Measurements from ENCODE around the gene GOLGA6A.
A peak's percentile ranks its signal among the peaks of the same experiment; 100 is the strongest.
"Not testable (repeated sequence)": the region's sequence is repeated elsewhere in the genome, so short reads cannot be mapped to it uniquely, and the experiment has no call there.

Gene GOLGA6A, protein sequence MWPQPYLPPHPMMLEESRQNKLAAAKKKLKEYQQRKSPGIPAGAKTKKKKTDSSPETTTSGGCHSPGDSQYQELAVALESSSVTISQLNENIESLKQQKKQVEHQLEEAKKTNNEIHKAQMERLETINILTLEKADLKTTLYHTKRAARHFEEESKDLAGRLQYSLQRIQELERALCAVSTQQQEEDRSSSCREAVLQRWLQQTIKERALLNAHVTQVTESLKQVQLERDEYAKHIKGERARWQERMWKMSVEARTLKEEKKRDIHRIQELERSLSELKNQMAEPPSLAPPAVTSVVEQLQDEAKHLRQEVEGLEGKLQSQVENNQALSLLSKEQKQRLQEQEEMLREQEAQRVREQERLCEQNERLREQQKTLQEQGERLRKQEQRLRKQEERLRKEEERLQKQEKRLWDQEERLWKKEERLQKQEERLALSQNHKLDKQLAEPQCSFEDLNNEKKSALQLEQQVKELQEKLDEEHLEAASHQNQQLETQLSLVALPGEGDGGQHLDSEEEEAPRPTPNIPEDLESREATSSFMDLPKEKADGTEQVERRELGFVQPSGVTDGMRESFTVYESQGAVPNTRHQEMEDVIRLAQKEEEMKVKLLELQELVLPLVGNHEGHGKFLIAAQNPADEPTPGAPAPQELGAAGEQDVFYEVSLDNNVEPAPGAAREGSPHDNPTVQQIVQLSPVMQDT

GRCh38 chr15:74082450-74082849, at the start of gene GOLGA6A:
TSS of gene GOLGA6A (minus strand) at chr15:74082550. CDS start at chr15:74082509, 41 bp downstream.
- not testable (repeated sequence) for DNase-seq

DNA sequence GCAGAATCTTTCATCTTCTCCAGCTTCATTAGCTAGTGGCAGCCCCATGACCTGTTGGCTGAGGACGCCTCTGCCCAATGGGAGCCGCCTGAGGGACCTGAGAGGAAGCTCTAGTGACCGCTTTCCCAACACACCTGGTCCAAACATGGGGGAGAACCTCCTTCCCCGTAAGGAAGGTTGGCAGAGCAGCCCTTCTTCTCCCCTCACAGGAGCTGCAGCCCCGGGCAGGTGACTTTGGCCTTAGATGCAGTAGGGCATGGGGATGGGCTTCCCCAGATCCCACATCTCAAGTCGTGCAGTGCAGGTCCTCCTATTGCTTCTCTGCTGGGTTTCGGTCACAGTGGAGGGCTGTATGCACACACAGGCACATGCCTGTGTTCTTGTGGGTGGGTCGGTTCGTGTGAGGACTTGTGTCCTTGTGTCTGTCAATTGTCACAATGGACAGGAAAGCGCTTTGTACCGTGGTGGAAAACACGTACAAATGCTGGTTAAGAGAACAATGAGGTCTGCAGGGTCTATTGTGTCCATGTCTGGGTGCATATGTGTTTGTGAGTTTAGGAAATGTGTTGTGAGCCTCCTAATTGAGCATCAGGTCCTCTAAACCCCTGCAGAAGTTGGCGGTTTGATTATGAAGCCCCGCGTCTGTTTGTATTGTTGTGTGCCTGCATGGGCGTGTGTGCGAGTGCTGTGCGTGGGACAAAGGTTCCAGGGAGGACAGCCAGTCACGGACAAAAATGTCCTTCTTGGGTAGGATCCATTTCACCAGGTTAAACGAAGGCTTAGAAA, 49.5 kb upstream of the GOLGA6A start:
- DNase-seq: no peak

- DNase-seq: no peak
These were observed 48.7 kb upstream of the GOLGA6A start for GRCh38 chr15:74130849-74131627.

DNA sequence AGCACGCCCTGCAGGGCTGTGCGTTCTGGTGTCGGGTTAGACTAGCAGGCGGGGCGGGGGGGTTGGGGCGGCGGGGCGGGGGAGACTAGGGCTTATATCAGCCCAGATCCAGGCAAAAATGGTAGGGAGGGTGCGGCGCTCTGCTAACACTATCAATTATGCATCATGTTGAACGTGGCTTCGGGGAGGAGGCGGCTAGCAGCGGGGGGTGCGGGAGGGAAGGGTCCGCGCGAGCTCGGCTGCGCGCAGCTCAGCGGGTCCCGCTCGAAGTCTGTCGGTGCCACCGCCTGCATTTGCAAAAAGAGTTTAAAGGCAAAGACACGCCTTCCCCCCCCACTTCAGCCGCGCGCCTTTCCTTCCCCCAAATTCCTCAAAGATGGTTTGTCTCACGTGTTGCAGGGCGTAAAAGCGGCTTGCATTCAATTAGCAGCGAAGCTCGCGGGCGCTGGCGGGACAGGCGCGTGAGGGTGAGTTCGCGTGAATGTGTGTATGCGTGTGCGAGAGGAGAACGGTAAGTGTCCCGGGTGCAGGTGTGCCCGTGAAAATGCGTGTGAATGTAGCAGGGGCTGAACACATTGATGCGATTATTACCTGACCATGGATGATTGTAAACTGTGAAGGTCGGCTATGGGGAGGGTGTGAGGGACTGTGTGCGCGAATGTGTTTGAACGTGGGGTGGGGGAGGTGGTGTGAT, 48.0 kb upstream of the GOLGA6A start, which contains the start of gene ISLR2:
Gene ISLR2, plus strand, starts transcription at position 432 of the 694 bp plus-strand sequence. CDS start 2,169 bp downstream, outside the sequence.
- DNase-seq: no peak

DNA sequence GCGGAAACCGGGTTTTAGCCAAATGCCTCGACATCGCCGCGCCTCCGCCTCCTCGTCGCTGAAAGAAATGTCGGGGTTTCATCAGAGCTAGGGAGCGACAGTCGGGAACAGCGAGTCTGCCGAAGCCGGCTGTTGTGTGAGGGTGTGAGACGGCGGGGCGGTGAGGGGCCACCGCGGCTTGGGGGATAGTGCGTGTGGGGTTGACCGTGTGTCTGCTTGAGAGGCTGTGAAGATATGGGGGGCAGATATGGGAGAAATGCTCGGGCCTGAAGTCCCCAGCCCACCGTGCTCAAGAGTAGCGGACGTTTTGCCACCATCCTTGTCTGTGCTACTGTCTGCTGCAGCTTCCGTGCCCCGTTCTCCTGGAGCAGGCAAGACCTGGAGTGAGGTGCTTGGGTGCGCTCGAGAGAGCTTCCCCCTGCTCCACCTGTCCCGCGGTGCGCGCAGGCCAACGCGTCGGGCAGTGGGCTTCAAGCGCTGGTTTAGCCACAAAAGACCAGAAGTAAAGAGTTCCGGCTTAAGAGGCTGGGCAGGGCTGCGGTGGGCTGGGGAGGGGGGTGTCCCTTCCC, 47.3 kb upstream of the GOLGA6A start:
- DNase-seq: no peak

DNA sequence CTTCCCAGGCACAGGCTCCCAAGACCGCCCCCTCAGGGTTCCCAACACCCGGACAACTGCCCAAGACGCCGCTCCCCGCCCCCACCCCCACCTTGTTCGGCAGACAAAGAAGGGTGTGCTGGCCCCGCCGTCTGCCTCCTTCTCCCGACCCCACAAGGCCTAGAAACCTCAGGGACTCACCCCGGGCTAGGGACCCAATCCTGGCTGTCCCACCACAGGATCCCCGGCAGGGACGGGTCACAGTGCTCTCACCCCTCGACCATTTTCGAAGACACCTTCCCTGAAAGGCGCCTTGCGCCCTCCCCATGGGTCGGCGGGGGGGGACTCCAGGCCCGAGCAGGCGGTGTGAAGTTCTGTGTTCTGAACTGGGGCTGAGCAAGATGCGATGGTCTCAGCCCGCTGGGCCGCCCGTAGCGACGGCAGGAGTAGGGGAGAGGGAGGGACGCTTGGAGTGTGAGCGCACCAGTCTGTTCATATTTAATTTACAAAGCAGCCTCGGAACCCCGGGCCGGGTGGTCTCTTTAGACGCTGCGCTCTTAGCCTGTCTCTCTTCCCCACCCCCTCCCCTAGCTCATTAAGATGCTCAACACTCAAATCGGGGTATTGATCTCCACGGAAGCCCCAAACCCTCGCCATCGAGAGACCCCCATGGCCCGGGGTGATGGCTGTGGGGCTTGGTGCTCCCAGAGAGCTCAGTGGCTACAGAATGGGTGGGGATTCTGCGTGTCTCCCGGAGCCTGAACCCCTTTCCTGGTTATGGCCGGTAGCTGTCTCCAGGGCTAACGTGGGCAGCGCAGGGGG, 46.6 kb upstream of the GOLGA6A start:
- no peak for DNase-seq

DNA sequence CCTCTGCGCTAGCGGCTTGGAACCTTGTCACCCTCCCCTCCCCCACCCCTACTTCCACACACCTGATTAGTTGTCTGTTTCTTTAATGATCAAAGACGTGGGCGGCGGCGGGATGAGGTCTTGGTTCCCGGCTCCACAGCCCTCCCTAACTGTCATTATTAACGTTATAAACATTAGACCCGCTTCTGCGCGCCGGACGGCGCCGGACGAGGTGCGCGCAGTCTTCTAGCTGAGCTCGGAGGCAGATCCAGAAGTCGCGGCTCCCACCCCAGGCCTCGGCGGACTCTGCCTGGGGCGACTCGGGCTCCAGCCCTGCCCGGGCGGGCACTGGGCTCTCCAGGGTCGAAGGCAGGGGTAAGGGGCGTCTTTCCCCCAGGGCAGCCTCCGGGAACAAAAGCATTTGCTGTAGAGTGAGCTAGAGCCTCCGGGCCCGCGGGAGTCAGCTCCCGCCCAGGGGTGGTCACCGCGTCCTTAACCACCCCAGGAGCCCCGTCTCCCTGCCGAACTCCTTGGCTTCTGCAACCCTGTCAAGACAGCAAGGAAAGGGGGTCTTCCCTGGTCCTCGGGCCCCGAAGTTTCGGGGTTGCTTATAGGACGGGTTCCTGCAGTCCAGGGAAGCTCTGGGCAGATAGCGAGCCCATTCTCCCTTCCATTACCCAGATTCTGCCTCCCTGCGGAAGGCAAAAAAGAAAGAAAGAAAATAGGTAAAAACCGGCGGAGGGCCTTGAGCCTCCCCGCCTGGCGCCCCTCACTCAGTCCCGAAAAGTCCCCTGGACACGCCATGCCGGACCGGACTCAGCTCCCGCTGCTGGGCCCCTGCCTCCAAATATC, 45.8 kb upstream of the GOLGA6A start:
- no peak for DNase-seq

- peak; percentile 81 for DNase-seq
These were observed 45.1 kb upstream of the GOLGA6A start for GRCh38 chr15:74127255-74127953.

- DNase-seq: no peak
These were observed 42.4 kb upstream of the GOLGA6A start for GRCh38 chr15:74124759-74125158.

GRCh38 chr15:74124196-74124595, 41.8 kb upstream of the GOLGA6A start:
- DNase-seq: no peak

GRCh38 chr15:74123658-74124057, 41.3 kb upstream of the GOLGA6A start:
- DNase-seq: no peak

- no peak for DNase-seq
These were observed 40.7 kb upstream of the GOLGA6A start for GRCh38 chr15:74123131-74123429.

DNA sequence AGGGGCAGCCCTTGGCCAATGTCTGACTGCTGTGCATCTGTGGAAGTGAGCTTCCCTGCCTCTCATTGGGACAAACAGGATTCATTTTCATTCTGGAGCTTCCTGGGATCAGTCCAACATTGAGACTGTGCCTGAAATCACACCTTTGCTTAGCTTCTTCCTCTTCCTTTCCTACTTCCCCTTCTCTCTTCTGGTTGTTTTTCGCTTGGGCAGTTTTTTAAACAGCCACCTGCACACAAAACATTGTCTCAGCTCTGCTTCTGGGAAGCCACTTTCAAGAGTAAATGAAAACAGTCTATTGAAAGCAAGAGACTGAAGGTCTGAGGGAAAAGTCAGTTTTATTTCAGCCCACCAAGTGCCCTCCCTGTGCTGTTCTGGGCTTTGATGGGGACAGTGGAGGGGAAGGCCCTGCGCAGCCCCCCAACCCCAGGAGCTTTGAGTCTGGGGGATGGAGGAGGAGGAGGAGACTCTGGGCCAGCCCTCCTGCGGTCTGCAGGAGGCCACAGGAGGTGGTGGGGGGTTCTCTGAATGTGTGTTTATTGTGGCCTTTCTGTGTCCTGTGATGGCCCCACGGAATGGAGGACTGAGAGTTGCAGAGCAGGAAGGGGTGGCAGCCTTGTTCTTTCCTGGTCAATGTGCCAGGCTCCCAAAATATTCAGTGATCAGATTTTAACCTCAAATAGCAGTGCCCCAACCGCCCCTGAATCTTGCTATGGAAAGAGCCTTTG, 40.2 kb upstream of the GOLGA6A start:
- DNase-seq: no peak

DNA sequence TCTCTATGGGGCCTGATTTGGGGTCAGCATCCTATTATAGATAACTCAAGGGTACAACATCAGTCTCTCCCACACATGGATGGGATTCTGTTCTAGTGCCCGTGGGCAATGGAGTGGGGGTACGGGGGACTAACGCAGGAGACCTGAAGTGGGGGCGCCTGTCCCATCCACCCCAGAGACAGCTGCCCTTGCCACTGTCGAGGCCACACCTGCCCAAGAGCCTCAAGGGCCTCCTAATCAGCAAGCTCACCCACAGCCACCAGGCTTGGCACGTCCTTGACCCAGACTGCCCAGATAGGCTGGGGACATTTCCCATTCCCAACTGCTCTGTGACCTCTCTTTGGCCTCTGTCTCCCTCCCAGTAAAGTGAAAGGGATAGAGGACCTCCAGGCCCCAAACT, 39.5 kb upstream of the GOLGA6A start:
- DNase-seq: no peak

- no peak for DNase-seq
These were observed 38.7 kb upstream of the GOLGA6A start for GRCh38 chr15:74121039-74121438.

DNA sequence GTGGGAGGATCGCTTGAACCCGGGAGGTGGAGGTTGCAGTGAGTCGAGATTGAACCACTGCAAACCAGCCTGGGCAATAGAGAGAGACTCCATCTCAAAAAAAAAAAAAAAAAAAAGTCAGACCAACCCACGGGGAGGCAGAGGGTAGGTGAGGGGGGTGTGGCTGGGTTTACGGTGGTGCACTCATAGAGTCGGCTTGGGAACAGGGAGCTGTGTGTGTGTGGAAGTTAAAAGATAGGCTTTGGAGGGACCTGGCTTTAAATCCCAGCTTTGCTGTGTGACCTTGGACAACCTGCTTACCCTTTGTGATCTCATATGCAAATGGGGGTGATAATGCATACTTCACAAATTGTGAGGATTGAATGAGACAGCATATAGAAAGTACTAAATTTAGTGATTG, 38.1 kb upstream of the GOLGA6A start:
- DNase-seq: no peak

DNA sequence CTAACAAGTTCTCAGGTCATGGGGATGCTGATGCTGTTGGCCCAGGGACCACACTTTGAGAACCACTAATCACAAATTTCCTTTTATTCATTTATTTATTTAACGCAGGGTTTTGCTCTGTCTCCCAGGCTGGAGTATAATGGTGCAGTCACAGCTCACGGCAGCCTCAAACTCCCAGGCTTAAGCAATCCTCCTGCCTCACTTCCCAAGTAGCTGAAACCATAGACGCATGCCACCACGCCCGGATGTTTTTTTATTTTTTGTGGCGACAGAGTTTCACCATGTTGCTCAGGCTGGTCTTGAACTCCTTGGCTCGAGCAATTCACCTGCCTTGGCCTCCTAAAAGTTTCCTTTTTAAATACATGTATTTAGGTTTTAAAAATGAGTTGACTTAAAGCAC, 27.4 kb upstream of the GOLGA6A start:
- no peak for DNase-seq

DNA sequence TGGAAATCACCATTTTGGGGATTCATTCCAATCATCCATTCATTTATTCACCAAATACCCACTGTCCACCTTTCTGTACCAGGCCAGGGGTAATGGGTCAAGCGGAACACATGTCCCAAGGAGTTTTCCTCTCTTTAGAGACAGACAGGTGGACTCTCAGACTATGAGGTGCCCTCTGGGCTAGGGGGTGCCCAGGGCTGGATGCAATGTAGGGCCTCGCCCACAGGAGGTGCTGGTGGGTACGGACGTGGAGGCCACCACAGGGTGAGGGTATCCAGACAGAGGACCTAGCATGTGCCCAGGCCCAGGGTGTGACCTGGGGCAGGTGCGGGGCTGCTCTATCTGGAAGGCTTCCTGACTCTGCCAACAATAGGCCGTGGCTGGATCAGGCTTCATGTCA, 26.3 kb upstream of the GOLGA6A start:
- DNase-seq: not testable (repeated sequence)

GRCh38 chr15:74108111-74108510, 25.8 kb upstream of the GOLGA6A start:
- no peak for DNase-seq
